ENCODE measurements around the gene SLC6A12.

Gene SLC6A12

GRCh38 chr12:169528-170370 is 44.2 kb downstream of the SLC6A12 start:
- TF ChIP-seq GATA1 (IDR thresholded peaks at IDR 0.05; ENCODE audit: low read depth, low read length) (no peak), POLR2A (IDR thresholded peaks at IDR 0.05; ENCODE audit: low read length) (peak; percentile 0)
- DNase-seq: peak in 1 of 2 experiments; percentile 18

GRCh38 chr12:168763-169525 is 45.0 kb downstream of the SLC6A12 start:
- no peak for DNase-seq
- TF ChIP-seq POLR2A (IDR thresholded peaks at IDR 0.05; ENCODE audit: low read length) (peak; percentile 51), GATA1 (IDR thresholded peaks at IDR 0.05; ENCODE audit: low read depth, low read length) (no peak)

GRCh38 chr12:167959-168600 is 45.9 kb downstream of the SLC6A12 start:
- no peak for TF ChIP-seq GATA1 (IDR thresholded peaks at IDR 0.05; ENCODE audit: low read depth, low read length)
- TF ChIP-seq POLR2A (IDR thresholded peaks at IDR 0.05; ENCODE audit: low read length): no peak

GRCh38 chr12:166425-167075 is 47.4 kb downstream of the SLC6A12 start:
- TF ChIP-seq GATA1 (IDR thresholded peaks at IDR 0.05; ENCODE audit: low read depth, low read length) (no peak), POLR2A (IDR thresholded peaks at IDR 0.05; ENCODE audit: low read length) (no peak)
- DNase-seq: no peak

More at GRCh38 chr12:167959-168600, 45.9 kb downstream of the SLC6A12 start:
- DNase-seq: no peak

GRCh38 chr12:165862-166368 is 48.0 kb downstream of the SLC6A12 start:
- no peak for DNase-seq
- TF ChIP-seq POLR2A (IDR thresholded peaks at IDR 0.05; ENCODE audit: low read length): no peak
- no peak for TF ChIP-seq GATA1 (IDR thresholded peaks at IDR 0.05; ENCODE audit: low read depth, low read length)

GRCh38 chr12:164207-164606 is 49.8 kb downstream of the SLC6A12 start:
- no peak for TF ChIP-seq GATA1 (IDR thresholded peaks at IDR 0.05; ENCODE audit: low read depth, low read length)
- no peak for TF ChIP-seq POLR2A (IDR thresholded peaks at IDR 0.05; ENCODE audit: low read length)

GRCh38 chr12:163406-163986 is 50.5 kb downstream of the SLC6A12 start:
- DNase-seq: no peak
- TF ChIP-seq GATA1 (IDR thresholded peaks at IDR 0.05; ENCODE audit: low read depth, low read length) (no peak), POLR2A (IDR thresholded peaks at IDR 0.05; ENCODE audit: low read length) (no peak)

More at GRCh38 chr12:164207-164606, 49.8 kb downstream of the SLC6A12 start:
- DNase-seq: no peak

- TF ChIP-seq GATA1 (IDR thresholded peaks at IDR 0.05; ENCODE audit: low read depth, low read length) (no peak), POLR2A (IDR thresholded peaks at IDR 0.05; ENCODE audit: low read length) (no peak)
- peak; percentile 39 to 48 for DNase-seq
Observed at GRCh38 chr12:162467-163307, 51.3 kb downstream of the SLC6A12 start.

- no peak for DNase-seq
- TF ChIP-seq POLR2A (IDR thresholded peaks at IDR 0.05; ENCODE audit: low read length): no peak
- no peak for TF ChIP-seq GATA1 (IDR thresholded peaks at IDR 0.05; ENCODE audit: low read depth, low read length)
Observed at GRCh38 chr12:161823-162222, 52.1 kb downstream of the SLC6A12 start.

- no peak for DNase-seq
- TF ChIP-seq GATA1 (IDR thresholded peaks at IDR 0.05; ENCODE audit: low read depth, low read length) (no peak), POLR2A (IDR thresholded peaks at IDR 0.05; ENCODE audit: low read length) (no peak)
Observed at GRCh38 chr12:160858-161257, 53.1 kb downstream of the SLC6A12 start.

GRCh38 chr12:159156-159782 is 54.7 kb downstream of the SLC6A12 start:
- no peak for TF ChIP-seq POLR2A (IDR thresholded peaks at IDR 0.05; ENCODE audit: low read length)
- TF ChIP-seq GATA1 (IDR thresholded peaks at IDR 0.05; ENCODE audit: low read depth, low read length): no peak
- no peak for DNase-seq

- DNase-seq: no peak
- TF ChIP-seq GATA1 (IDR thresholded peaks at IDR 0.05; ENCODE audit: low read depth, low read length) (no peak), POLR2A (IDR thresholded peaks at IDR 0.05; ENCODE audit: low read length) (no peak)
Observed at GRCh38 chr12:157644-158043, 56.3 kb downstream of the SLC6A12 start.
